ENCODE results near the gene BACH2.

DNA sequence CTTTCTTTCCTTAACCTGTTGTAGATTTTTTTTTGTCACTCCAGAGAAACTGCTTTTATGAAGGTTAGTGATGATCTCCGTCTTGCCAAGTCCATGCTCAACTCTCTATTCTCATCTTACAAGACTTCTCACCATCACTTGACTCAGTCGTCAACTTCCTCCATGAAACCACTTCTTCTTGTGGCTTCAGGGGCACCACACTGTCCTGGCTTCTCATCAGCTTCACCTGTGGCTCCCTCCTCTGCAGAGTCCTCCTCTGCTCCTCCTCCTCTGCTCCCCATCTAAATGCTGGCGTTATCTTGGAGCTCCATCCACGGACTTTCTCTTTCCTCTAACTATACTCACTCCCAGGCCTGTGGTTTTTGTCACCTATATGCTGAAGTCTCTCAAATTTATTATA, 187.5 kb downstream of the BACH2 start:
- TF ChIP-seq, protein P1, sequence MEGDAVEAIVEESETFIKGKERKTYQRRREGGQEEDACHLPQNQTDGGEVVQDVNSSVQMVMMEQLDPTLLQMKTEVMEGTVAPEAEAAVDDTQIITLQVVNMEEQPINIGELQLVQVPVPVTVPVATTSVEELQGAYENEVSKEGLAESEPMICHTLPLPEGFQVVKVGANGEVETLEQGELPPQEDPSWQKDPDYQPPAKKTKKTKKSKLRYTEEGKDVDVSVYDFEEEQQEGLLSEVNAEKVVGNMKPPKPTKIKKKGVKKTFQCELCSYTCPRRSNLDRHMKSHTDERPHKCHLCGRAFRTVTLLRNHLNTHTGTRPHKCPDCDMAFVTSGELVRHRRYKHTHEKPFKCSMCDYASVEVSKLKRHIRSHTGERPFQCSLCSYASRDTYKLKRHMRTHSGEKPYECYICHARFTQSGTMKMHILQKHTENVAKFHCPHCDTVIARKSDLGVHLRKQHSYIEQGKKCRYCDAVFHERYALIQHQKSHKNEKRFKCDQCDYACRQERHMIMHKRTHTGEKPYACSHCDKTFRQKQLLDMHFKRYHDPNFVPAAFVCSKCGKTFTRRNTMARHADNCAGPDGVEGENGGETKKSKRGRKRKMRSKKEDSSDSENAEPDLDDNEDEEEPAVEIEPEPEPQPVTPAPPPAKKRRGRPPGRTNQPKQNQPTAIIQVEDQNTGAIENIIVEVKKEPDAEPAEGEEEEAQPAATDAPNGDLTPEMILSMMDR (IDR thresholded peaks at IDR 0.05), result no peak
- TF ChIP-seq, protein P2, sequence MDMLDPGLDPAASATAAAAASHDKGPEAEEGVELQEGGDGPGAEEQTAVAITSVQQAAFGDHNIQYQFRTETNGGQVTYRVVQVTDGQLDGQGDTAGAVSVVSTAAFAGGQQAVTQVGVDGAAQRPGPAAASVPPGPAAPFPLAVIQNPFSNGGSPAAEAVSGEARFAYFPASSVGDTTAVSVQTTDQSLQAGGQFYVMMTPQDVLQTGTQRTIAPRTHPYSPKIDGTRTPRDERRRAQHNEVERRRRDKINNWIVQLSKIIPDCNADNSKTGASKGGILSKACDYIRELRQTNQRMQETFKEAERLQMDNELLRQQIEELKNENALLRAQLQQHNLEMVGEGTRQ (IDR thresholded peaks at IDR 0.05; ENCODE audit: borderline replicate concordance, low read depth, low read length), result no peak

Measured in SK-N-SH (cell line).